ENCODE data around the gene KCNC2. TPM values are rescaled to one million over a fixed set of nuclear protein-coding genes. Genes with fewer than 3 reads are reported as not detected.

The KCNC2 gene
- total RNA-seq, 1 experiment from 2014 or later, result not detected

DNA sequence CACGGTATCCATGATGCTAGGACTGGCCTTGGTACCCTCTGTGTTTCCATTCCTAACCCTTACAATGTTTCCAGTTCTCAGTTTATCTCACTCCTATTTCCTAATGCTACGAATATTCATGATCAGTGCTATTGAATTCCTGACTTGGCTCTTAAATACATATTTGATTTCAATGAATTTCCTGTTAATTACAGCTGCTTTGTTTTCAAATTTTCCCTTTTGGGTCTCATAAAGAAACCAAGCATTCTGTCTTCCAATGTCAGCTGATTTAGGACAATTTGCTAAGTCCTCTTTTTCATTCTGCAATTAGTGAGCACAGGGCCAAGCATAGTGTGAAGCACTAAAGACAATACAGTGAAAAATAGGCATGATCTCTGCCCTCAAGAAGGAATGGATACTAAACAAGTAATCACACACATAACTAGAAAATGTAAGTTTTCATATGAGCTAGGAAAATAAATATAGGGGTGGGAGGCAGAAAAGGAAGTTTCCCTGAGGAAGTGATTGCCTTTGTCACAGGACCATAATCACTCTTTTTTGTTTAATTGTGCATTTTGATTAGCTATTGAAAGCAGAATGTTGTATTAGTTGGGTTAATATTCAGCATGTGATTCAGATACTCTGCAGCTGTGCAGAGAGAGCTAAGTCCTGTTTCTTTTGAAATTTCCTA, 88.5 kb downstream of the KCNC2 start:
- POLR2A ChIA-PET, result no interaction called here
- Histone ChIP-seq H3K27ac (ENCODE audit: low read length) (no peak overlapping the region), H3K27me3 (ENCODE audit: control insufficient read depth, insufficient read depth, low read length) (no peaks in the 10 kb centered on the region), H3K4me1 (ENCODE audit: control insufficient read depth, insufficient read depth, low read length) (no peaks in the 10 kb centered on the region), H3K9me3 (ENCODE audit: control insufficient read depth, insufficient read depth, low read depth, low read length) (no peaks in the 10 kb centered on the region), H3K36me3 (ENCODE audit: control insufficient read depth, insufficient read depth, low read length) (no peaks in the 10 kb centered on the region), H3K4me3 (ENCODE audit: low read depth in 2 of 2, low read length in 2 of 2) (no peak overlapping the region)
- DNase-seq (ENCODE audit: low read depth, low spot score), result no peak
- BruUV-seq (replicated peaks), result no TSS peak
- in situ Hi-C loops (cut with HindIII; ENCODE audit: low pct_unique_long_range_greater_than_20kb, low sequenced_read_pairs), result no loop called here
- intact Hi-C loops (cut with micrococcal nuclease; ENCODE audit: unreplicated experiment), result no loop called here
- TF ChIP-seq TCF7L2 (IDR thresholded peaks at IDR 0.05; ENCODE audit: low read depth, low read length), result no peak
- TF ChIP-seq SIN3A (IDR thresholded peaks at IDR 0.05; ENCODE audit: borderline replicate concordance, insufficient read depth, low read depth, low read length), result no peak
- TF ChIP-seq, protein P1, sequence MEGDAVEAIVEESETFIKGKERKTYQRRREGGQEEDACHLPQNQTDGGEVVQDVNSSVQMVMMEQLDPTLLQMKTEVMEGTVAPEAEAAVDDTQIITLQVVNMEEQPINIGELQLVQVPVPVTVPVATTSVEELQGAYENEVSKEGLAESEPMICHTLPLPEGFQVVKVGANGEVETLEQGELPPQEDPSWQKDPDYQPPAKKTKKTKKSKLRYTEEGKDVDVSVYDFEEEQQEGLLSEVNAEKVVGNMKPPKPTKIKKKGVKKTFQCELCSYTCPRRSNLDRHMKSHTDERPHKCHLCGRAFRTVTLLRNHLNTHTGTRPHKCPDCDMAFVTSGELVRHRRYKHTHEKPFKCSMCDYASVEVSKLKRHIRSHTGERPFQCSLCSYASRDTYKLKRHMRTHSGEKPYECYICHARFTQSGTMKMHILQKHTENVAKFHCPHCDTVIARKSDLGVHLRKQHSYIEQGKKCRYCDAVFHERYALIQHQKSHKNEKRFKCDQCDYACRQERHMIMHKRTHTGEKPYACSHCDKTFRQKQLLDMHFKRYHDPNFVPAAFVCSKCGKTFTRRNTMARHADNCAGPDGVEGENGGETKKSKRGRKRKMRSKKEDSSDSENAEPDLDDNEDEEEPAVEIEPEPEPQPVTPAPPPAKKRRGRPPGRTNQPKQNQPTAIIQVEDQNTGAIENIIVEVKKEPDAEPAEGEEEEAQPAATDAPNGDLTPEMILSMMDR (IDR thresholded peaks at IDR 0.05), result no peak
- TF ChIP-seq, protein P2, sequence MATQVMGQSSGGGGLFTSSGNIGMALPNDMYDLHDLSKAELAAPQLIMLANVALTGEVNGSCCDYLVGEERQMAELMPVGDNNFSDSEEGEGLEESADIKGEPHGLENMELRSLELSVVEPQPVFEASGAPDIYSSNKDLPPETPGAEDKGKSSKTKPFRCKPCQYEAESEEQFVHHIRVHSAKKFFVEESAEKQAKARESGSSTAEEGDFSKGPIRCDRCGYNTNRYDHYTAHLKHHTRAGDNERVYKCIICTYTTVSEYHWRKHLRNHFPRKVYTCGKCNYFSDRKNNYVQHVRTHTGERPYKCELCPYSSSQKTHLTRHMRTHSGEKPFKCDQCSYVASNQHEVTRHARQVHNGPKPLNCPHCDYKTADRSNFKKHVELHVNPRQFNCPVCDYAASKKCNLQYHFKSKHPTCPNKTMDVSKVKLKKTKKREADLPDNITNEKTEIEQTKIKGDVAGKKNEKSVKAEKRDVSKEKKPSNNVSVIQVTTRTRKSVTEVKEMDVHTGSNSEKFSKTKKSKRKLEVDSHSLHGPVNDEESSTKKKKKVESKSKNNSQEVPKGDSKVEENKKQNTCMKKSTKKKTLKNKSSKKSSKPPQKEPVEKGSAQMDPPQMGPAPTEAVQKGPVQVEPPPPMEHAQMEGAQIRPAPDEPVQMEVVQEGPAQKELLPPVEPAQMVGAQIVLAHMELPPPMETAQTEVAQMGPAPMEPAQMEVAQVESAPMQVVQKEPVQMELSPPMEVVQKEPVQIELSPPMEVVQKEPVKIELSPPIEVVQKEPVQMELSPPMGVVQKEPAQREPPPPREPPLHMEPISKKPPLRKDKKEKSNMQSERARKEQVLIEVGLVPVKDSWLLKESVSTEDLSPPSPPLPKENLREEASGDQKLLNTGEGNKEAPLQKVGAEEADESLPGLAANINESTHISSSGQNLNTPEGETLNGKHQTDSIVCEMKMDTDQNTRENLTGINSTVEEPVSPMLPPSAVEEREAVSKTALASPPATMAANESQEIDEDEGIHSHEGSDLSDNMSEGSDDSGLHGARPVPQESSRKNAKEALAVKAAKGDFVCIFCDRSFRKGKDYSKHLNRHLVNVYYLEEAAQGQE (IDR thresholded peaks at IDR 0.05; ENCODE audit: insufficient read depth in 1 of 2, low read depth in 2 of 2, low read length in 1 of 2), result no peak
- no peak for TF ChIP-seq POLR2AphosphoS5 (IDR thresholded peaks at IDR 0.05; ENCODE audit: low read depth, low read length)
- CTCF ChIA-PET, result no interaction called here
- ATAC-seq, result no peak

DNA sequence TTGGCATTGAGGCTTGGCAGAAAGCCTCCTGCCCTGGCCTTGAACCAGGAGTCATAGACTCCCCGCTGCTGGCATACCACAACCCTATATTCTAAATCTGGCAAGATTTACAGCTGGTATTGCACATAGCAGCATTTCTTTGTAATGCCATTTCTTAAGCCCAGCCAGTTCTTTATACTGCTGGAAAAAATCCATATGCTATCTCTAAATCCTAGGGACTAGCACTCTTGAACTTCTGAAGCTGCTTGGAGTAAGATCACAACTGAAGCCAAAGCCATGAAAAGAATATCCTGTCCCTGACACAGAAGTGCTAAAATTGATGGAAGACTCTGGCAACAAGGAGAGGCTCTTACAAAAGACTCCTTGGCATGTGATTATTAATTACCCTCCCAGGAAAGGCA, 89.3 kb downstream of the KCNC2 start:
- no peaks in the 10 kb centered on the region for H3K27me3 ChIP-seq (ENCODE audit: control insufficient read depth, insufficient read depth, low read length)
- CTCF ChIA-PET, result no interaction called here
- TF ChIP-seq, protein P2 (IDR thresholded peaks at IDR 0.05; ENCODE audit: insufficient read depth in 1 of 2, low read depth in 2 of 2, low read length in 1 of 2), result no peak
- TF ChIP-seq, protein P1 (IDR thresholded peaks at IDR 0.05), result no peak
- TF ChIP-seq POLR2AphosphoS5 (IDR thresholded peaks at IDR 0.05; ENCODE audit: low read depth, low read length) (no peak), SIN3A (IDR thresholded peaks at IDR 0.05; ENCODE audit: borderline replicate concordance, insufficient read depth, low read depth, low read length) (no peak), TCF7L2 (IDR thresholded peaks at IDR 0.05; ENCODE audit: low read depth, low read length) (no peak)
- no peak overlapping the region for H3K4me3 ChIP-seq (ENCODE audit: low read depth in 2 of 2, low read length in 2 of 2)
- intact Hi-C loops (cut with micrococcal nuclease; ENCODE audit: unreplicated experiment) (no loop called here), in situ Hi-C loops (cut with HindIII; ENCODE audit: low pct_unique_long_range_greater_than_20kb, low sequenced_read_pairs) (no loop called here)
- H3K9me3 ChIP-seq (ENCODE audit: control insufficient read depth, insufficient read depth, low read depth, low read length), result no peaks in the 10 kb centered on the region
- H3K4me1 ChIP-seq (ENCODE audit: control insufficient read depth, insufficient read depth, low read length), result no peaks in the 10 kb centered on the region
- ATAC-seq (no peak), DNase-seq (ENCODE audit: low read depth, low spot score) (no peak)
- POLR2A ChIA-PET, result no interaction called here
- H3K36me3 ChIP-seq (ENCODE audit: control insufficient read depth, insufficient read depth, low read length), result no peaks in the 10 kb centered on the region
- H3K27ac ChIP-seq (ENCODE audit: low read length), result no peak overlapping the region
- BruUV-seq (replicated peaks), result no TSS peak
